ENCODE results near the gene PLVAP. TPM values are rescaled to one million over a fixed set of nuclear protein-coding genes. Genes with fewer than 3 reads are reported as not detected.
A peak's percentile ranks its signal among the peaks of the same experiment; 100 is the strongest.

The PLVAP gene
- total and polyA plus RNA-seq, 9 of the 15 experiments (the other 6 are each of a cell fraction or from before 2014, with no cell fraction given), result 0.09 to 0.84 (median 0.51) TPM; not detected in 4

- TF ChIP-seq, protein P1, sequence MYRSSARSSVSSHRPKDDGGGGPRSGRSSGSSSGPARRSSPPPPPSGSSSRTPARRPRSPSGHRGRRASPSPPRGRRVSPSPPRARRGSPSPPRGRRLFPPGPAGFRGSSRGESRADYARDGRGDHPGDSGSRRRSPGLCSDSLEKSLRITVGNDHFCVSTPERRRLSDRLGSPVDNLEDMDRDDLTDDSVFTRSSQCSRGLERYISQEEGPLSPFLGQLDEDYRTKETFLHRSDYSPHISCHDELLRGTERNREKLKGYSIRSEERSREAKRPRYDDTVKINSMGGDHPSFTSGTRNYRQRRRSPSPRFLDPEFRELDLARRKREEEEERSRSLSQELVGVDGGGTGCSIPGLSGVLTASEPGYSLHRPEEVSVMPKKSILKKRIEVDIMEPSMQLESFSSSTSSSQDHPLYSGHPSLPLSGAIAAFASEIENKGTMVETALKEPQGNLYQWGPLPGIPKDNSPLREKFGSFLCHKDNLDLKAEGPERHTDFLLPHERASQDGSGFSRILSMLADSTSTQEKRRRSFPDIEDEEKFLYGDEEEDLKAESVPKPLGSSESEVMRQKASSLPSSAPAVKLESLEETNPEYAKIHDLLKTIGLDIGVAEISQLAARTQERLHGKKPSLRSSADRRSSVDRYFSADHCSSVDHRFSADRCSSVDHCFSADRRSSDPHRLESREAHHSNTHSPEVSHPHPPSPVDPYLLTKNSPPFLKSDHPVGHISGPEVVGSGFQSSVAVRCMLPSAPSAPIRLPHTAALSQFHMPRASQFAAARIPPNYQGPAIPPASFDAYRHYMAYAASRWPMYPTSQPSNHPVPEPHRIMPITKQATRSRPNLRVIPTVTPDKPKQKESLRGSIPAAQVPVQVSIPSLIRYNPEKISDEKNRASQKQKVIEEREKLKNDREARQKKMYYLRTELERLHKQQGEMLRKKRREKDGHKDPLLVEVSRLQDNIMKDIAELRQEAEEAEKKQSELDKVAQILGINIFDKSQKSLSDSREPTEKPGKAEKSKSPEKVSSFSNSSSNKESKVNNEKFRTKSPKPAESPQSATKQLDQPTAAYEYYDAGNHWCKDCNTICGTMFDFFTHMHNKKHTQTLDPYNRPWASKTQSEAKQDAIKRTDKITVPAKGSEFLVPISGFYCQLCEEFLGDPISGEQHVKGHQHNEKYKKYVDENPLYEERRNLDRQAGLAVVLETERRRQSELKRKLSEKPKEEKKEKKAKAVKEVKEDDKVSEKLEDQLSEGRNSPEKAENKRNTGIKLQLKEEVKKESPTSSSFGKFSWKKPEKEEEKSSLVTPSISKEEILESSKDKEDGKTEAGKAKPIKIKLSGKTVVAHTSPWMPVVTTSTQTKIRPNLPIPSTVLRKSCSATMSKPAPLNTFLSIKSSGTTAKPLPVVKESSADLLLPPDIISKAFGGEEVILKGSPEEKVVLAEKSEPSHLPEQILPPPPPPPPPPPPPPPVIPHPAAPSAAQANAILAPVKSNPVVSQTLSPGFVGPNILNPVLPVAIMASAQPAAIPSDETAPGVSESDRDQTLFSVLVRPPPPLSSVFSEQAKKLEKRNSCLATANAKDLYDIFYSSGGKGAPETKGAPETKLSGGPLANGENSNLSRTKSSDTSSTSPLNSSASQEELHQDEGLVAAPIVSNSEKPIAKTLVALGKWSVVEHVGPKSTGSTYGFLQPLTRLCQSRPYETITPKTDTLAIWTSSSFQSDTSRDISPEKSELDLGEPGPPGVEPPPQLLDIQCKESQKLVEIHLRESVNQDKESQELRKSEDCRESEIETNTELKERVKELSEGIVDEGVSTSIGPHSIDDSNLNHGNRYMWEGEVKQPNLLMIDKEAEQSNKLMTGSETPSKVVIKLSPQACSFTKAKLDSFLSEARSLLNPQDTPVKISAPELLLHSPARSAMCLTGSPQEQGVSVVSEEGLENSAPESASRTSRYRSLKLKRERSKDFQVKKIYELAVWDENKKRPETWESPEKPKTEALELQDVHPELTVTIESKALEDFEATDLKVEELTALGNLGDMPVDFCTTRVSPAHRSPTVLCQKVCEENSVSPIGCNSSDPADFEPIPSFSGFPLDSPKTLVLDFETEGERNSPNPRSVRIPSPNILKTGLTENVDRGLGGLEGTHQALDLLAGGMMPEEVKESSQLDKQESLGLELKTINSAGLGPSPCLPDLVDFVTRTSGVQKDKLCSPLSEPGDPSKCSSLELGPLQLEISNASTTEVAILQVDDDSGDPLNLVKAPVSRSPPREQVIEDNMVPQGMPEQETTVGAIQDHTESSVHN (IDR thresholded peaks at IDR 0.05; ENCODE audit: borderline replicate concordance in 1 of 2, low read depth in 1 of 2), result peak in 1 of 2 experiments; percentile 46; a peak in 1 of 4 replicates
- TF ChIP-seq KDM1A (IDR thresholded peaks at IDR 0.05), result peak; percentile 72 to 73
- TF ChIP-seq SMARCC2 (IDR thresholded peaks at IDR 0.05; ENCODE audit: low read depth), result no peak
- no peak for TF ChIP-seq ADNP (tag; IDR thresholded peaks at IDR 0.05)
- TF ChIP-seq BCL6 (CRISPR knock-in tag; IDR thresholded peaks at IDR 0.05), result no peak
- peak; percentile 45; the same call in 1 of the 2 replicates for TF ChIP-seq DPF2 (IDR thresholded peaks at IDR 0.05)
- TF ChIP-seq, protein P2, sequence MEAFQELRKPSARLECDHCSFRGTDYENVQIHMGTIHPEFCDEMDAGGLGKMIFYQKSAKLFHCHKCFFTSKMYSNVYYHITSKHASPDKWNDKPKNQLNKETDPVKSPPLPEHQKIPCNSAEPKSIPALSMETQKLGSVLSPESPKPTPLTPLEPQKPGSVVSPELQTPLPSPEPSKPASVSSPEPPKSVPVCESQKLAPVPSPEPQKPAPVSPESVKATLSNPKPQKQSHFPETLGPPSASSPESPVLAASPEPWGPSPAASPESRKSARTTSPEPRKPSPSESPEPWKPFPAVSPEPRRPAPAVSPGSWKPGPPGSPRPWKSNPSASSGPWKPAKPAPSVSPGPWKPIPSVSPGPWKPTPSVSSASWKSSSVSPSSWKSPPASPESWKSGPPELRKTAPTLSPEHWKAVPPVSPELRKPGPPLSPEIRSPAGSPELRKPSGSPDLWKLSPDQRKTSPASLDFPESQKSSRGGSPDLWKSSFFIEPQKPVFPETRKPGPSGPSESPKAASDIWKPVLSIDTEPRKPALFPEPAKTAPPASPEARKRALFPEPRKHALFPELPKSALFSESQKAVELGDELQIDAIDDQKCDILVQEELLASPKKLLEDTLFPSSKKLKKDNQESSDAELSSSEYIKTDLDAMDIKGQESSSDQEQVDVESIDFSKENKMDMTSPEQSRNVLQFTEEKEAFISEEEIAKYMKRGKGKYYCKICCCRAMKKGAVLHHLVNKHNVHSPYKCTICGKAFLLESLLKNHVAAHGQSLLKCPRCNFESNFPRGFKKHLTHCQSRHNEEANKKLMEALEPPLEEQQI (IDR thresholded peaks at IDR 0.05), result no peak
- TF ChIP-seq ZBTB7A (IDR thresholded peaks at IDR 0.05; ENCODE audit: borderline replicate concordance, control insufficient read depth, low read depth, low read length), result peak; percentile 40; the same call in 1 of the 2 replicates
- TF ChIP-seq ZBTB17 (CRISPR knock-in tag; IDR thresholded peaks at IDR 0.05), result peak; percentile 70; the same call in 1 of the 2 replicates
- no peak for TF ChIP-seq SOX6 (IDR thresholded peaks at IDR 0.05)
- TF ChIP-seq KLF6 (CRISPR knock-in tag; IDR thresholded peaks at IDR 0.05; ENCODE audit: borderline replicate concordance), result no peak
- no peak for TF ChIP-seq ZNF408 (CRISPR knock-in tag; IDR thresholded peaks at IDR 0.05; ENCODE audit: low read depth)
- TF ChIP-seq ZFP30 (CRISPR knock-in tag; IDR thresholded peaks at IDR 0.05; ENCODE audit: borderline replicate concordance), result no peak
- no peak for TF ChIP-seq XRCC5 (IDR thresholded peaks at IDR 0.05; ENCODE audit: low read depth, low read length)
These were observed 28.3 kb upstream of the PLVAP start, which contains the start of gene BST2 (continued) for GRCh38 chr19:17405250-17406045.

All from K562 (cell line).